ENCODE data around the gene MAZ.
A peak's percentile ranks its signal among the peaks of the same experiment; 100 is the strongest.
"Not testable (repeated sequence)": the region's sequence is repeated elsewhere in the genome, so short reads cannot be mapped to it uniquely, and the experiment has no call there.

MAZ gene

DNA sequence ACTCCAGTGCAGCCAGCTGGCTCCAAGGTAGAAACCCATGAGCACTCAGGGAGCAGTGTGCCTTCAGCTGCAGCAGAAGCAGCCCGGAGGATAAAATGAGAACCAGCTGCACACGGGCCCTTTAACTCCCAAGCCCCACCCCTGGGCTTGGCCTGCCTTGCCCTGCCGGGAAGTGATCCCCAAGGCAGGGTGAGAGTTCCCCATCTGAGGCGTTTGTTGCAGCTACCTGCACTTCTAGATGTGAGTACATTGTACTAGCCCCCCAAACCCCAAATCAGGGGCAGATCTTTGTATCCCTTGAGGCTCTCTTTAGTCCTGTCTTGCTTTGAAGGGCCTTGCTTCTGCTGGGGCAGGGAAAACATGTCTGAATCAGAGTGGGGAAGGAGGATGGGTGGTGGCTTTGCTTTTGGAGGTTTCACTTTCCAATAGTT lies 14.0 kb downstream of the MAZ start, which contains the start of gene MVP:
MVP (plus strand) TSS at position 192 of the 431 bp plus-strand sequence. CDS start 10,088 bp downstream, outside the sequence.
- H3K4me3 ChIP-seq (ENCODE audit: low read depth in 1 of 2, low read length in 2 of 2): peak within 1 kb of the TSS; percentile 74 to 96
- peaks cover 20 to 63% of the 10 kb centered on the region in 2 donors for H3K4me1 ChIP-seq (ENCODE audit: control insufficient read depth in 1 of 2, insufficient read depth in 2 of 2, low read length in 2 of 2)
- H3K27ac ChIP-seq (ENCODE audit: low read length): peak within 1 kb of the TSS; percentile 99
- H3K36me3 ChIP-seq (ENCODE audit: control insufficient read depth in 1 of 2, insufficient read depth in 2 of 2, low read length in 2 of 2): peaks cover 4 to 12% of the 10 kb centered on the region in 2 donors
- no peaks in the 10 kb centered on the region for H3K27me3 ChIP-seq (ENCODE audit: low read depth, low read length)
- H3K9me3 ChIP-seq (ENCODE audit: control insufficient read depth in 1 of 2, low read length in 2 of 2): no peaks in the 10 kb centered on the region

DNA sequence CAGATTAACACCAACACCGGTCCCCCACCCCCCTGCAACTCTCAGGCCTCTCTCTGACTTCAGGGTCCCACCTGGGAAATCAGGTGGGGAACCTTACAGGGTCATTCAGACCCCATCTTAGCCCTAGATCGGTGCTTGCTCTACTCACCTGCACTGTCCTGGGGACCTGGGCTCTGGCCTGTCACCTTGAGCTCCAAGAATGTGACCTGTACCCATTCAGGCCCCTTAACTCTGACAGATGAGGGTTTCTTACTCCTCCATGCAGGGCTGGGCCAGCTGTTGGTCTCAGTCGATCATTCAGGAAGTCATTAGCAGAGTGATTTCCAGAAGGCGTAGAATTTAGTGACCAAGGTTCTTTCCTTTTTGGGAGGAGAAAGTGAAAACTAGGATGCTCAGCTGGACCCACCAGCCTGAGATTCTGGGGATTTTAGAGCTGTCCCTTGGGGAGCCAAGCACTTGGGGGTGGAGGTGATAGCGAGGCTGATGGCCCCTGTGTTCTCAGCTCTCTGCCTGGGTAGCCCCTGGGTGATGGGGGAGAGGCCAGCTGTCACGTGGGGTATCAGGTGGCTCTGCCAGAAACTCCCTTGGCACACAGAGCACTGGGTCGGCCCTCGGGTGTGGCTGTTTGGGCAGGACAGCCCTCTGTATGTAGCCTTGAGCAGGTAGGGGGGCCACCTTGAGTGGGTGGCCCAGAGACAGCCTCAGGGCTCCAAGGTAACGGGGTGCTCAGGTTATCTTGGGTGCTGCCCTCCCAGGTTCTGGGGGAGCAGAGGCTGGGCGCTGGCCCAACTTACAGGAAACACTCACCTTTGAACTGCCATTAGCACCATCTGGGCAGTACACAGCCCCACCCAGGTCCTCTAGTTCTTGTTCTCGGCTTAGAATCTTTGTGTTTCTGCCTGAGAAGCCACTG lies 14.7 kb downstream of the MAZ start:
- H3K27ac ChIP-seq (ENCODE audit: low read length): peak overlapping the region; percentile 99
- H3K4me3 ChIP-seq (ENCODE audit: low read depth in 1 of 2, low read length in 2 of 2): peak overlapping the region; percentile 74 to 96
- H3K36me3 ChIP-seq (ENCODE audit: control insufficient read depth in 1 of 2, insufficient read depth in 2 of 2, low read length in 2 of 2): peaks cover 4 to 12% of the 10 kb centered on the region in 2 donors
- H3K4me1 ChIP-seq (ENCODE audit: control insufficient read depth in 1 of 2, insufficient read depth in 2 of 2, low read length in 2 of 2): peaks cover 24 to 67% of the 10 kb centered on the region in 2 donors
- H3K27me3 ChIP-seq (ENCODE audit: low read depth, low read length): no peaks in the 10 kb centered on the region
- H3K9me3 ChIP-seq (ENCODE audit: control insufficient read depth in 1 of 2, low read length in 2 of 2): no peaks in the 10 kb centered on the region

DNA sequence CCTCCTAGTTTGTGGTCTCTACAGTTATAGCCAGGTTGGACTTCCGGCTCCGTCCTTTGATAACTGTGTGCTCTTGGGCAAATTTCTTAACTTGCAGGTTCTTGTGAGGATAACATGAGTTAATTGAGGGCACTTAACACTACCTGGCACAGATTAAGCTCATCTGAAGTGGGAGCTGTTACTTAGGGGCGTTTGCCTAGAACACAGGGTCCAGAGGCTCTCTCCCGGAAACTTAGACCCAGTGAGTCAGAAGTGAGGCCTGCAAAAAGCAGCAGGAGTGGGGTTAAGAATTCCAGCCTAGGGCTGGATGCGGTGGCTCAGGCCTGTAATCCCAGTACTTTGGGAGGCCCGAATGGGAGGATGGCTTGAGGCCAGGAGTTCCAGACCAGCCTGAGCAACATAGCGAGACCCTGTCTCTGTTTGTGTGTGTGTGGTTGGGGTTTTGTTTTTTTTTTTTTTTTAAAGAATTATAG lies 15.3 kb downstream of the MAZ start:
- Histone ChIP-seq H3K4me3 (ENCODE audit: low read depth in 1 of 2, low read length in 2 of 2) (peak overlapping the region; percentile 74 to 96), H3K4me1 (ENCODE audit: control insufficient read depth in 1 of 2, insufficient read depth in 2 of 2, low read length in 2 of 2) (peaks cover 27 to 62% of the 10 kb centered on the region in 2 donors), H3K9me3 (ENCODE audit: control insufficient read depth in 1 of 2, low read length in 2 of 2) (no peaks in the 10 kb centered on the region), H3K36me3 (ENCODE audit: control insufficient read depth in 1 of 2, insufficient read depth in 2 of 2, low read length in 2 of 2) (peaks cover 4 to 12% of the 10 kb centered on the region in 2 donors), H3K27ac (ENCODE audit: low read length) (peak overlapping the region; percentile 99), H3K27me3 (ENCODE audit: low read depth, low read length) (no peaks in the 10 kb centered on the region)

DNA sequence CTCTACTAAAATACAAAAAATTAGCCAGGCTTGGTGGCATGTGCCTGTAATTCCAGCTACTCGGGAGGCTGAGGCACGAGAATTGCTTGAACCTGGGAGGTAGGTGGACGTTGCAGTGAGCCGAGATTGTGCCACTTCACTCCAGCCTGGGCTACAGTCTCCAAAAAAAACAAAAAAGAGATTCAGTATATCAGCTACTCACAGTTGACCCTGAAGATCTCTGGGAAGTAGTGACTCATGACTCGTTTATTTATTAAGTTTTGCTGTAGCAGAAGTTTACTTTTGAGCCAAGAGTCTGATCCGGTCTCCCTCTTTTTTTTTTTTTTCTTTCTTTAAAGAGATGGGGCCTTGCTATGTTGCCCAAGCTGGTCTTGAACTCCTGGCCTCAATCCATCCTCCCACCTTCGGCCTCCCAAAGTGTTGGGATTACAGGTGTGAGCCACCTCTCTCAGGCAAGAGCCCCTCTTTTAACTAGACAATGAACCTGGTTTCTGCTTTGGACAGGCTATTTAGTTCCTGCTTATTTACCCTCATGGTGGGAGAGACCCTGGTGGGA lies 18.3 kb downstream of the MAZ start:
- no peak overlapping the region for H3K4me3 ChIP-seq (ENCODE audit: low read depth in 1 of 2, low read length in 2 of 2)
- H3K27me3 ChIP-seq (ENCODE audit: low read depth, low read length): no peaks in the 10 kb centered on the region
- peaks cover 27 to 43% of the 10 kb centered on the region in 2 donors for H3K4me1 ChIP-seq (ENCODE audit: control insufficient read depth in 1 of 2, insufficient read depth in 2 of 2, low read length in 2 of 2)
- peaks cover 1 to 7% of the 10 kb centered on the region in 2 donors for H3K36me3 ChIP-seq (ENCODE audit: control insufficient read depth in 1 of 2, insufficient read depth in 2 of 2, low read length in 2 of 2)
- no peaks in the 10 kb centered on the region for H3K9me3 ChIP-seq (ENCODE audit: control insufficient read depth in 1 of 2, low read length in 2 of 2)
- H3K27ac ChIP-seq (ENCODE audit: low read length): peak overlapping the region; percentile 71

DNA sequence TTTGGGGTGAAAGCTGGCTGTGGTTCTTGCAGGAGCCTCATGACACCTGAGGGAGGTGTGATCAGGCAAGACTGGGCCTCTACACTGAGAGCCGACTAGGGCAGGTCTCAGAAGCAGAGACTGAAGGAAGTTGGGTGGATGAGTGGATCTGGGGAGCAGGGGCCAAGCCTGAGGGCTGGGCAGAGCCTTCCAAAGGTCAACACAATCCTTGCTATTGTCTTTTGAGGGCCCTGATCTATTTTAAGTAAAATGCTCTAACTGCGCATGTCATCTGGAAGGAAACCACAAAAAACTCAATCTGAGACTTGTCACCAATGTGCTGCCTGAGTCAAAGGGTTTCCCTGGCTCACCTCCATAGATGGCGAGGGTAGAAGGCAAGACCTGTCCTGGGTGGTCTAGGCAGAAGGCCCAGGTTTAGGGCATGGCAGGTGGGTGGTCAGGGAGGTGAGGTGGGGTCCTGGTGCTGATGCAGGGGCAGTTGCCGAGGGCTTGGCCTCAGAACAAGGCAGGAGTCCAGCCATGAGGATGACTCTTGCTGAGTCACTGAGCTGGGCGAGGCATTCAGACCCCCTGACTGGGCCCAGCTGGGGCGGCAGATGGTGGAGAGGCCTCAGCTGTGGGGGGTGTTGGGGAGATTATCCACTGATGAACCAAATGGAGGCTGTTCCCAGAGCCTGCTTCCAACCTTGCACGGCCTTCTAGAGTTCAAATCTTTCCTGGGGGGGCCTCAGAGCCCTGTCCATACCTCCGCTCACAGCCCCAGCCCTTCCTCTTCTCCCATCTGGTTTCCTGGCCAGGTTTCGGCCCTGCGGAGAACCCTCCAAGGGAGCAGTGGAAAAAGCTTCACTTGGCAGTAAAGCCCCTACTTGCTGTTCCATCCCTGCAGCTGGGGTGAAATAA lies 19.1 kb downstream of the MAZ start:
- H3K36me3 ChIP-seq (ENCODE audit: control insufficient read depth in 1 of 2, insufficient read depth in 2 of 2, low read length in 2 of 2): peaks cover 8 to 14% of the 10 kb centered on the region in 2 donors
- peaks cover 23 to 43% of the 10 kb centered on the region in 2 donors for H3K4me1 ChIP-seq (ENCODE audit: control insufficient read depth in 1 of 2, insufficient read depth in 2 of 2, low read length in 2 of 2)
- no peaks in the 10 kb centered on the region for H3K27me3 ChIP-seq (ENCODE audit: low read depth, low read length)
- peak overlapping the region; percentile 1 to 23 for H3K4me3 ChIP-seq (ENCODE audit: low read depth in 1 of 2, low read length in 2 of 2)
- no peaks in the 10 kb centered on the region for H3K9me3 ChIP-seq (ENCODE audit: control insufficient read depth in 1 of 2, low read length in 2 of 2)
- H3K27ac ChIP-seq (ENCODE audit: low read length): peak overlapping the region; percentile 71

DNA sequence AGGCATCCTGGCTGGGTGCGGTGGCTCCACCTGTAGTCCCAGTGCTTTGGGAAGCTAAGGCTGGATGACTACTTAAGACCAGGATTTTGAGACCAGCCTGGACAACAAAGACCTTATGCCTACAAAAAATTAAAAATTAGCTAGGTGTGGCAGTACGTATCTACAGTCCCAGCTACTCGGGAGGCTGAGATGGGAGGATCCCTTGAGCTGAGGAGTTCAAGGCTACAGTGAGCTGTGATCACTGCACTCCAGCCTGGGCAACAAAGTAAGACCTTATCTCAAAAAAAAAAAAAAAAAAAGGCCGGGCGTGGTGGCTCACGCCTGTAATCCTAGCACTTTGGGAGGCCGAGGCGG lies 20.0 kb downstream of the MAZ start:
- Histone ChIP-seq H3K4me3 (ENCODE audit: low read depth in 1 of 2, low read length in 2 of 2) (no peak overlapping the region), H3K9me3 (ENCODE audit: control insufficient read depth in 1 of 2, low read length in 2 of 2) (no peaks in the 10 kb centered on the region), H3K4me1 (ENCODE audit: control insufficient read depth in 1 of 2, insufficient read depth in 2 of 2, low read length in 2 of 2) (peaks cover 23 to 39% of the 10 kb centered on the region in 2 donors), H3K27me3 (ENCODE audit: low read depth, low read length) (no peaks in the 10 kb centered on the region), H3K36me3 (ENCODE audit: control insufficient read depth in 1 of 2, insufficient read depth in 2 of 2, low read length in 2 of 2) (peaks cover 14 to 23% of the 10 kb centered on the region in 2 donors), H3K27ac (ENCODE audit: low read length) (peak overlapping the region; percentile 71)

DNA sequence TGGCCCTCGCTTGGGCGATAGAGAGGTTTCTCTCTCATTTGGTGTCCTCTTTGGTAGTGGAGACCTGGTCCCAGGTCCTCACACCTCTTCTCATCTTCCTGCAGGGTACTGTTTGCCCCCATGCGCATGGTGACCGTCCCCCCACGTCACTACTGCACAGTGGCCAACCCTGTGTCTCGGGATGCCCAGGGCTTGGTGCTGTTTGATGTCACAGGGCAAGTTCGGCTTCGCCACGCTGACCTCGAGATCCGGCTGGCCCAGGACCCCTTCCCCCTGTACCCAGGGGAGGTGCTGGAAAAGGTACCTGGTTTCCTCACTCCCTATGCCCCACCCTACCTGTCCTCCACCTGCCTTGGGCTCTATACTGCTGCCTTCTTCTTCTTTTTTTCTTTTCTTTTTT lies 24.4 kb downstream of the MAZ start:
- Histone ChIP-seq H3K36me3 (ENCODE audit: control insufficient read depth in 1 of 2, insufficient read depth in 2 of 2, low read length in 2 of 2) (peaks cover 35 to 51% of the 10 kb centered on the region in 2 donors), H3K4me3 (ENCODE audit: low read depth in 1 of 2, low read length in 2 of 2) (no peak overlapping the region), H3K27ac (ENCODE audit: low read length) (no peak overlapping the region), H3K27me3 (ENCODE audit: low read depth, low read length) (no peaks in the 10 kb centered on the region), H3K9me3 (ENCODE audit: control insufficient read depth in 1 of 2, low read length in 2 of 2) (no peaks in the 10 kb centered on the region), H3K4me1 (ENCODE audit: control insufficient read depth in 1 of 2, insufficient read depth in 2 of 2, low read length in 2 of 2) (peaks cover 5 to 6% of the 10 kb centered on the region in 2 donors)

DNA sequence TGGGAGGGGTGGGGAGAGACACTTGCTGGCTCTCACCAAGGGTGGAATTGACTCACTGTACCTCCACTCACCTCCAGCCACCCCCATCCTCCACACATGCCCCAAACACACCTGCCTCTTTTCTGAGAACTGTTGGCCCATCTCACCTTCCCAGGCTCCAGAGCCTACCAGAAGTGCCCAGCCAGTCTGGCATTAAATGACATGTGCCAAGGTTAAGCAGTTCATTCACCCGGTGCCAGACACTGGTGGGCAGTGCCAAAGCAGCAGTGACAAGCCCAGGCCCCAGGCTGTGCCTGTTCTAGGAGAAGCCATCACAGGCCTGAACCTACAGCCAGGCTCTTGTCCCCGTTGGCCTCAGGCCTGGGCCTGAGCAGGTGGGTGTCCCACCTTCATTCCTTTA lies 25.2 kb downstream of the MAZ start:
- no peak overlapping the region for H3K27ac ChIP-seq (ENCODE audit: low read length)
- H3K36me3 ChIP-seq (ENCODE audit: control insufficient read depth in 1 of 2, insufficient read depth in 2 of 2, low read length in 2 of 2): peaks cover 37 to 55% of the 10 kb centered on the region in 2 donors
- H3K4me3 ChIP-seq (ENCODE audit: low read depth in 1 of 2, low read length in 2 of 2): no peak overlapping the region
- peaks cover 0 to 6% of the 10 kb centered on the region in 2 donors for H3K4me1 ChIP-seq (ENCODE audit: control insufficient read depth in 1 of 2, insufficient read depth in 2 of 2, low read length in 2 of 2)
- H3K9me3 ChIP-seq (ENCODE audit: control insufficient read depth in 1 of 2, low read length in 2 of 2): no peaks in the 10 kb centered on the region
- no peaks in the 10 kb centered on the region for H3K27me3 ChIP-seq (ENCODE audit: low read depth, low read length)

DNA sequence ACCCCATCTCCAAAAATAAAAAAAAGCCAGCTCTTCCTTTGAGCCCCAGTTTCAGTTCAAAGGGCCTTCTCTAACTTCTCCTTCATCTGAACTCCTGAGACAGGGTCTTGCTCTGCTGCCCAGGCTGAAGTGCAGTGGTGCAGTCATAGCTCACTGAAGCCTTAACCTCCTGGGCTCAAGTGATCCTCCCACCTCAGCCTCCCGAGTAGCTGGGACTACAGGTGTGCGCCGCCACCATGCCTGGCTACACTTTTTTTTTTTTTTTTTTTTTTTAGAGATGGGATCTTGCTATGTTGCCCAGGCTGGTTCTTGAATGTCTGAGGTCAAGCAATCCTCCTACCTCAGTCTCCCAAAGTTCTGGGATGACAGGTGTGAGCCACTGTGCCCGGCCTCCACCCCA lies 26.9 kb downstream of the MAZ start:
- peaks cover 46 to 72% of the 10 kb centered on the region in 2 donors for H3K36me3 ChIP-seq (ENCODE audit: control insufficient read depth in 1 of 2, insufficient read depth in 2 of 2, low read length in 2 of 2)
- not testable (repeated sequence) for H3K27me3 ChIP-seq (ENCODE audit: low read depth, low read length); H3K9me3 ChIP-seq (ENCODE audit: control insufficient read depth in 1 of 2, low read length in 2 of 2); H3K27ac ChIP-seq (ENCODE audit: low read length); H3K4me3 ChIP-seq (ENCODE audit: low read depth in 1 of 2, low read length in 2 of 2); H3K4me1 ChIP-seq (ENCODE audit: control insufficient read depth in 1 of 2, insufficient read depth in 2 of 2, low read length in 2 of 2)

DNA sequence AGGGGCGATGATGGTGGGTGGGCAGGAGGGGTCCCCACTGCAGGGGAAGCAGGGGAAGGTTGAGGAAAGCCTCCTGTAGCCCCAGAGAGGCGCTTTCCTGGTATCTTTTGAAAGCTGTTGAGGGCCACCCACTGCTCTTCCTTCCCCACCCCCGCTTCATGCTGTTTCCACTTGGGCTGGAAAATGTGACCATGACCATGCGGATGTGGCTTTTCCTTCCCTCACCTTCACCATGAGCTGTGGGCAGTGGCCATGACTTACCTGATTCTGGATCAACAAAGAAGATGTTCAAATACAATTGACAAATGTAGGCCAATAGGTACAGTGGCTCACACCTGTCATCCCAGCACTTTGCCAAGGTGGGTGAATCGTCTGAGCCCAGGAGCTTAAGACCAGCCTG lies 27.8 kb downstream of the MAZ start:
- no peak overlapping the region for H3K4me3 ChIP-seq (ENCODE audit: low read depth in 1 of 2, low read length in 2 of 2)
- no peaks in the 10 kb centered on the region for H3K9me3 ChIP-seq (ENCODE audit: control insufficient read depth in 1 of 2, low read length in 2 of 2)
- no peak overlapping the region for H3K27ac ChIP-seq (ENCODE audit: low read length)
- no peaks in the 10 kb centered on the region for H3K27me3 ChIP-seq (ENCODE audit: low read depth, low read length)
- H3K4me1 ChIP-seq (ENCODE audit: control insufficient read depth in 1 of 2, insufficient read depth in 2 of 2, low read length in 2 of 2): peaks cover 0 to 6% of the 10 kb centered on the region in 2 donors
- H3K36me3 ChIP-seq (ENCODE audit: control insufficient read depth in 1 of 2, insufficient read depth in 2 of 2, low read length in 2 of 2): peaks cover 46 to 80% of the 10 kb centered on the region in 2 donors

DNA sequence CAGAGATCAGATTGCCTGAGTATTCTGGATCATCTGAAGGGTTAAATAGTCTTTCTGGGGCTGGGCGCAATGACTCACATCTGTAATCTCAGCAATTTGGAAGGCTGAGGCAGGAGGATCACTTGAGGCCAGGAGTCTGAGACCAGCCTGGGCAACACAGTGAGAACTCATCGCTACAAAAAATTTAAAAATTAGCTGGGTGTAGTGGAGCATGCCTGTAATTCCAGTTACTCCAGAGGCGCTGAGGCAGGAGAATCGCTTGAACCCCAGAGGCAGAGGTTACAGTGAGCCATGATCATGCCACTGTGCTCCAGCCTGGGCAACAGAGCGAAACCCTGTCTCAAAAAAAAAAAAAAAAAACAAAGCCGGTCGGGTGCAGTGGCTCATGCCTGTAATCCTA lies 29.6 kb downstream of the MAZ start:
- no peak overlapping the region for H3K27ac ChIP-seq (ENCODE audit: low read length)
- no peaks in the 10 kb centered on the region for H3K4me1 ChIP-seq (ENCODE audit: control insufficient read depth in 1 of 2, insufficient read depth in 2 of 2, low read length in 2 of 2)
- no peaks in the 10 kb centered on the region for H3K27me3 ChIP-seq (ENCODE audit: low read depth, low read length)
- H3K4me3 ChIP-seq (ENCODE audit: low read depth in 1 of 2, low read length in 2 of 2): no peak overlapping the region
- peaks cover 44 to 85% of the 10 kb centered on the region in 2 donors for H3K36me3 ChIP-seq (ENCODE audit: control insufficient read depth in 1 of 2, insufficient read depth in 2 of 2, low read length in 2 of 2)
- no peaks in the 10 kb centered on the region for H3K9me3 ChIP-seq (ENCODE audit: control insufficient read depth in 1 of 2, low read length in 2 of 2)

Measured in muscle layer of duodenum (tissue), 2 donors.